Right cardiac atrium (tissue), 5 donors: Measurements from ENCODE around the gene OR5H15. TPM values are rescaled to one million over a fixed set of nuclear protein-coding genes. Genes with fewer than 3 reads are reported as not detected.

Experiments used
- polyA plus RNA-seq: library from polyadenylated mRNA; stranded (reverse); fragments of 200-250 nt; gene quantifications from one replicate; pipeline ENCODE4 v1.2.3, GENCODE V29; 2013
- total RNA-seq, 4 donors: library from RNA; stranded (reverse); fragmentation: NEBNext Ultra II Directional; extraction: Animal tissue kit (Norgen Biotek cat#: 25700); gene quantifications; one replicate each; pipeline ENCODE4 v1.2.1, GENCODE V29; 2021
- donor health status: healthy with polysubstance abuse.
- donor health status: DM: no; HTN: yes; CAD: no.
- donor health status: DM: no; HTN: no; CAD: no.
- donor health status: DM: no; HTN: yes; CAD: no; lungs with severe emphysema.
- donor health status: DM: yes; HTN: yes; CAD: no.

Gene OR5H15
- total and polyA plus RNA-seq, 5 donors: not detected

Other genes starting within 250 kb of the OR5H15 start
- gene RIOX2, start 194.3 kb upstream of the OR5H15 start, total RNA-seq: 10 to 100 TPM; 10.3 to 15.3 (median 13.0) TPM
- 9.3 TPM for gene RIOX2, start 194.3 kb upstream of the OR5H15 start, polyA plus RNA-seq
- not detected for gene GABRR3, start 131.4 kb upstream of the OR5H15 start, total RNA-seq
- not detected for gene GABRR3, start 131.4 kb upstream of the OR5H15 start, polyA plus RNA-seq
- gene OR5AC2, start 79.5 kb upstream of the OR5H15 start, total RNA-seq: not detected
- gene OR5AC2, start 79.5 kb upstream of the OR5H15 start, polyA plus RNA-seq: not detected
- not detected for gene OR5H1, start 36.0 kb upstream of the OR5H15 start, total RNA-seq
- gene OR5H1, start 36.0 kb upstream of the OR5H15 start, polyA plus RNA-seq: not detected
- not detected for gene OR5H14, start 19.2 kb upstream of the OR5H15 start, total RNA-seq
- gene OR5H14, start 19.2 kb upstream of the OR5H15 start, polyA plus RNA-seq: not detected
- gene OR5H6, start 97.5 kb downstream of the OR5H15 start, total RNA-seq: not detected
- gene OR5H6, start 97.5 kb downstream of the OR5H15 start, polyA plus RNA-seq: not detected
- not detected for gene OR5H2, start 115.8 kb downstream of the OR5H15 start, total RNA-seq
- not detected for gene OR5H2, start 115.8 kb downstream of the OR5H15 start, polyA plus RNA-seq
- gene OR5K4, start 187.2 kb downstream of the OR5H15 start, total RNA-seq: not detected
- gene OR5K4, start 187.2 kb downstream of the OR5H15 start, polyA plus RNA-seq: not detected
- gene OR5K3, start 224.0 kb downstream of the OR5H15 start, total RNA-seq: not detected
- not detected for gene OR5K3, start 224.0 kb downstream of the OR5H15 start, polyA plus RNA-seq